GM18909 (cell line): ENCODE measurements around the gene ARHGDIG.
"Not testable (repeated sequence)": the region's sequence is repeated elsewhere in the genome, so short reads cannot be mapped to it uniquely, and the experiment has no call there.

Experiments used
- ATAC-seq: cut with Tn5 transposase; IDR thresholded peaks from one replicate; pipeline ENCODE4 v1.9.1; 2021; ENCODE audit warnings: mild to moderate bottlenecking; ENCODE audit not compliant: unreplicated experiment, poor library complexity

Gene ARHGDIG

GRCh38 chr16:280552-280951 lies at the start of gene ARHGDIG:
Gene ARHGDIG (plus strand): TSS chr16:280591. CDS start chr16:280681, 90 bp downstream.
- no peak for ATAC-seq

GRCh38 chr16:230949-231348 lies 49.4 kb upstream of the ARHGDIG start:
- no peak for ATAC-seq

- ATAC-seq, result peak; percentile 84
These were observed 45.7 kb upstream of the ARHGDIG start, which contains the start of gene FAM234A for GRCh38 chr16:234468-235305. Gene FAM234A (plus strand): TSS chr16:234821. CDS start chr16:254414, 19,593 bp downstream.

- ATAC-seq, result no peak
These were observed 40.5 kb upstream of the ARHGDIG start for GRCh38 chr16:239948-240277.

- no peak for ATAC-seq
These were observed 39.8 kb upstream of the ARHGDIG start for GRCh38 chr16:240559-240958.

- ATAC-seq, result no peak
These were observed 38.1 kb upstream of the ARHGDIG start for GRCh38 chr16:242281-242680.

- ATAC-seq, result no peak
These were observed 37.0 kb upstream of the ARHGDIG start for GRCh38 chr16:243348-243747.

GRCh38 chr16:245105-245504 lies 35.3 kb upstream of the ARHGDIG start:
- no peak for ATAC-seq

GRCh38 chr16:247027-247426 lies 33.4 kb upstream of the ARHGDIG start:
- ATAC-seq, result no peak

GRCh38 chr16:249431-249830 lies 31.0 kb upstream of the ARHGDIG start:
- no peak for ATAC-seq

GRCh38 chr16:252366-253337 lies 27.7 kb upstream of the ARHGDIG start:
- ATAC-seq, result no peak

- no peak for ATAC-seq
These were observed 26.6 kb upstream of the ARHGDIG start for GRCh38 chr16:253833-254232.

- ATAC-seq, result no peak
These were observed 25.9 kb upstream of the ARHGDIG start for GRCh38 chr16:254461-254860.

GRCh38 chr16:255183-255582 lies 25.2 kb upstream of the ARHGDIG start:
- ATAC-seq, result no peak

GRCh38 chr16:258091-258490 lies 22.3 kb upstream of the ARHGDIG start:
- ATAC-seq, result not testable (repeated sequence)

GRCh38 chr16:259226-259625 lies 21.2 kb upstream of the ARHGDIG start:
- ATAC-seq, result no peak

GRCh38 chr16:259814-260253 lies 20.6 kb upstream of the ARHGDIG start:
- ATAC-seq, result no peak

GRCh38 chr16:260326-260725 lies 20.1 kb upstream of the ARHGDIG start:
- ATAC-seq, result no peak

GRCh38 chr16:261031-261691 lies 19.2 kb upstream of the ARHGDIG start:
- ATAC-seq, result no peak

- no peak for ATAC-seq
These were observed 18.2 kb upstream of the ARHGDIG start for GRCh38 chr16:262121-262745.
